Keratinocyte (primary cell): ENCODE data around the gene ITPR2. TPM values are rescaled to one million over a fixed set of nuclear protein-coding genes. Genes with fewer than 3 reads are reported as not detected.

ENCODE experiments used
- DNase-seq: peaks from one replicate; pipeline ENCODE4 v3.0.0-alpha.2; 2011; ENCODE audit warnings: low read depth, missing footprints, low spot score
- FAIRE-seq: peaks from 2 replicates; lab custom pipeline; 2011; peaks lifted over from hg19 to GRCh38; lab: Jason Lieb, UNC
- H2AFZ ChIP-seq: 2 replicates; pipeline ENCODE4 v1.6.0; 2012; ENCODE audit warnings: low read length, control low read depth, inconsistent platforms; ENCODE audit not compliant: control insufficient read depth
- H3K27ac ChIP-seq: 2 replicates; pipeline ENCODE4 v1.5.1; 2011; ENCODE audit warnings: low read length; ENCODE audit not compliant: control insufficient read depth, insufficient read depth
- H3K27me3 ChIP-seq: 3 replicates; pipeline ENCODE4 v1.6.0; 2011; ENCODE audit warnings: low read length; ENCODE audit not compliant: control insufficient read depth, insufficient read depth; ENCODE audit errors: extremely low read depth
- H3K36me3 ChIP-seq, 2 experiments: 2 replicates in 1 of 2; 3 replicates in 1 of 2; pipeline ENCODE4 v1.5.1; 2011; ENCODE audit warnings: low read length in 2 of 2, mild to moderate bottlenecking in 1 of 2; ENCODE audit not compliant: control insufficient read depth in 2 of 2, insufficient read depth in 2 of 2; ENCODE audit errors: extremely low read depth in 1 of 2
- H3K4me1 ChIP-seq: 3 replicates; pipeline ENCODE4 v1.5.1; 2011; ENCODE audit warnings: low read length; ENCODE audit not compliant: control insufficient read depth, insufficient read depth; ENCODE audit errors: extremely low read depth
- H3K4me2 ChIP-seq: 3 replicates; pipeline ENCODE4 v1.6.0; 2011; ENCODE audit warnings: low read depth, low read length; ENCODE audit not compliant: control insufficient read depth, insufficient read depth; ENCODE audit errors: extremely low read depth
- H3K4me3 ChIP-seq, 3 experiments: fragments of 200-600 bp in 1 of 3; sonication (generic) in 1 of 3; 2 replicates in 2 of 3; 3 replicates in 1 of 3; pipeline ENCODE4 v1.5.1; 2011 to 2016; ENCODE audit warnings: low read length in 3 of 3, mild to moderate bottlenecking in 3 of 3, control low read depth in 2 of 3, inconsistent platforms in 1 of 3, low read depth in 1 of 3, mixed read lengths in 1 of 3, mixed run types in 1 of 3, moderate library complexity in 1 of 3; ENCODE audit not compliant: control insufficient read depth in 2 of 3, insufficient read depth in 2 of 3; ENCODE audit errors: extremely low read depth in 1 of 3
- H3K79me2 ChIP-seq: 2 replicates; pipeline ENCODE4 v1.6.0; 2012; ENCODE audit warnings: low read length; ENCODE audit not compliant: control insufficient read depth, insufficient read depth
- H3K9ac ChIP-seq: 3 replicates; pipeline ENCODE4 v1.6.0; 2011; ENCODE audit warnings: low read length; ENCODE audit not compliant: control insufficient read depth, insufficient read depth; ENCODE audit errors: extremely low read depth
- H3K9me1 ChIP-seq: 3 replicates; pipeline ENCODE4 v1.6.0; 2011; ENCODE audit warnings: low read length; ENCODE audit not compliant: control insufficient read depth, insufficient read depth; ENCODE audit errors: extremely low read depth
- H3K9me3 ChIP-seq: 2 replicates; pipeline ENCODE4 v1.5.1; 2012; ENCODE audit warnings: low read depth, low read length; ENCODE audit not compliant: control insufficient read depth
- H4K20me1 ChIP-seq: 3 replicates; pipeline ENCODE4 v1.6.0; 2011; ENCODE audit warnings: low read length; ENCODE audit not compliant: control insufficient read depth, insufficient read depth; ENCODE audit errors: extremely low read depth
- EZH2 ChIP-seq: IDR thresholded peaks from one replicate; pipeline ENCODE4 v1.6.1; 2012; ENCODE audit warnings: inconsistent platforms, mild to moderate bottlenecking, low read length, moderate library complexity
- dilution Hi-C: fragments of 300-500 bp; cut with MboI; formaldehyde crosslinking; loops from one replicate; pipeline ENCODE4 v1.7.0; 2020; ENCODE audit warnings: low sequenced_read_pairs; ENCODE audit not compliant: extremely low pct_ligation_motif_present
- polyA plus RNA-seq, 5 experiments: library from polyadenylated mRNA; depleted of rRNA in 3 of 5; stranded (reverse) in 3 of 5; stranded (forward) in 1 of 5; unstranded in 1 of 5; fragments of >200 nt; gene quantifications; 1 replicate in 1 of 5; 2 replicates in 3 of 5; 3 replicates in 1 of 5; pipeline versions ENCODE4 v1.2.1 to v1.2.3, GENCODE V29; 2011 to 2012; ENCODE audit warnings: missing spikeins in 2 of 5, low read depth in 1 of 5, low replicate concordance in 1 of 5
- TF ChIP-seq, protein P1 (sequence below), 3 experiments: IDR thresholded peaks in 1 of 3; conservative IDR thresholded peaks in 1 of 3; optimal IDR thresholded peaks in 1 of 3; 2 replicates in 2 of 3; 3 replicates in 1 of 3; pipeline versions ENCODE3 to v1.5.1; 2011; ENCODE audit warnings: low read length in 3 of 3, mild to moderate bottlenecking in 3 of 3, moderate library complexity in 2 of 3, control low read depth in 1 of 3, inconsistent platforms in 1 of 3; ENCODE audit not compliant: insufficient read depth in 2 of 3; ENCODE audit errors: extremely low read depth in 1 of 3

ITPR2 gene
- polyA plus RNA-seq, 1 donor (not counting 4 experiments of a cell fraction or from before 2014, with no cell fraction given), result 7.6 TPM

DNA sequence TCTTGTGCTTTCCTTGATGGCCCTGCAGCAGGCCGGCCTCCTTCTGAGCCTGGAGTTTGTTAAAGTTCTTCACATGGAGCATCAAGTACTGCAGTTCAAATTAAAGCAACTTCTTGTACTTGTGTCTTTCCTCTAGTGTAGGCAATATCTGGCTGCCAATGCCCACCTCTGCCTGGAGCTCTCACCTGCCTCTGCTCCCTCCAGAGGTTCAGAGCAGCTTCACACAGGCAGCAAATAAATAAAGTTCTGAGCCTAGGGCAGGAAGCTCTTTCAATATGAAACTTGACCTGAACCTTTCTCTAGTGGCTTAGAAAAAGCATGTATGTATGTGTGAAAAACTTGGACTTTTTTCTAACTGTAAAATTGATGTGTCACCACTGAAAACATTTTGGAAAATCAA, 65.9 kb downstream of the ITPR2 start:
- dilution Hi-C loops, result no loop called here
- TF ChIP-seq, protein P1, sequence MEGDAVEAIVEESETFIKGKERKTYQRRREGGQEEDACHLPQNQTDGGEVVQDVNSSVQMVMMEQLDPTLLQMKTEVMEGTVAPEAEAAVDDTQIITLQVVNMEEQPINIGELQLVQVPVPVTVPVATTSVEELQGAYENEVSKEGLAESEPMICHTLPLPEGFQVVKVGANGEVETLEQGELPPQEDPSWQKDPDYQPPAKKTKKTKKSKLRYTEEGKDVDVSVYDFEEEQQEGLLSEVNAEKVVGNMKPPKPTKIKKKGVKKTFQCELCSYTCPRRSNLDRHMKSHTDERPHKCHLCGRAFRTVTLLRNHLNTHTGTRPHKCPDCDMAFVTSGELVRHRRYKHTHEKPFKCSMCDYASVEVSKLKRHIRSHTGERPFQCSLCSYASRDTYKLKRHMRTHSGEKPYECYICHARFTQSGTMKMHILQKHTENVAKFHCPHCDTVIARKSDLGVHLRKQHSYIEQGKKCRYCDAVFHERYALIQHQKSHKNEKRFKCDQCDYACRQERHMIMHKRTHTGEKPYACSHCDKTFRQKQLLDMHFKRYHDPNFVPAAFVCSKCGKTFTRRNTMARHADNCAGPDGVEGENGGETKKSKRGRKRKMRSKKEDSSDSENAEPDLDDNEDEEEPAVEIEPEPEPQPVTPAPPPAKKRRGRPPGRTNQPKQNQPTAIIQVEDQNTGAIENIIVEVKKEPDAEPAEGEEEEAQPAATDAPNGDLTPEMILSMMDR (optimal IDR thresholded peaks at IDR 0.05 in 1 of 3, IDR thresholded peaks at IDR 0.05 in 1 of 3, conservative IDR thresholded peaks at IDR 0.05 in 1 of 3; ENCODE audit: extremely low read depth in 1 of 3, insufficient read depth in 2 of 3, low read length in 3 of 3), result no peak
- no peak for TF ChIP-seq EZH2
- Histone ChIP-seq H3K9me3 (no peaks in the 10 kb centered on the region), H3K27ac (no peak overlapping the region), H2AFZ (no peak overlapping the region), H4K20me1 (no peaks in the 10 kb centered on the region), H3K9me1 (peaks cover 3% of the 10 kb centered on the region), H3K4me3 (no peak overlapping the region), H3K27me3 (no peaks in the 10 kb centered on the region), H3K79me2 (no peaks in the 10 kb centered on the region), H3K4me1 (no peaks in the 10 kb centered on the region), H3K36me3 (no peaks in the 10 kb centered on the region), H3K9ac (no peak overlapping the region), H3K4me2 (no peak overlapping the region)
- DNase-seq (no peak), FAIRE-seq (no peak)

DNA sequence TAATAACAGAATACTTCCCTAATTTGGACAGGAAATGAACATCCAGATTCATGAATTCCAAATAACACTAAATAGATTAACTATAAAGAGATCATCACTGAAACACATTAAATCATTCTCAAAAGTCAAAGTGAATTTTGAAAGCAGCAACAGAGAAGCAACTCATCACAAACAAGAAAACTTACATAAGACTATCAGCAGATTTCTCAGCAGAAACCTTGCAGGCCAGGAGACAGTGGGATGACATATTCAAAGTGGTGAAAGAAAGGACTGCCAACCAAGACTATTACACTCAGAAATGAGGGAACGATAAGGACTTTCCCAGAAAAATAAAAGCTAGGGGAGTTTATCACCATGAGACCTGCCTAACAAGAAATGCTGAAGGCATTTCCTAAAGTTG, 70.8 kb downstream of the ITPR2 start:
- Histone ChIP-seq H3K4me3 (no peak overlapping the region), H3K4me2 (no peak overlapping the region), H3K9ac (no peak overlapping the region), H2AFZ (no peak overlapping the region), H3K9me3 (no peaks in the 10 kb centered on the region), H3K27ac (no peak overlapping the region), H3K9me1 (no peaks in the 10 kb centered on the region), H3K36me3 (no peaks in the 10 kb centered on the region), H3K4me1 (no peaks in the 10 kb centered on the region), H3K79me2 (no peaks in the 10 kb centered on the region), H4K20me1 (no peaks in the 10 kb centered on the region), H3K27me3 (no peaks in the 10 kb centered on the region)
- dilution Hi-C loops, result no loop called here
- FAIRE-seq, result no peak
- DNase-seq, result no peak
- TF ChIP-seq, protein P1 (optimal IDR thresholded peaks at IDR 0.05 in 1 of 3, IDR thresholded peaks at IDR 0.05 in 1 of 3, conservative IDR thresholded peaks at IDR 0.05 in 1 of 3; ENCODE audit: extremely low read depth in 1 of 3, insufficient read depth in 2 of 3, low read length in 3 of 3), result no peak
- no peak for TF ChIP-seq EZH2
